Measurements from ENCODE around the gene SLC22A16. TPM values are rescaled to one million over a fixed set of nuclear protein-coding genes. Genes with fewer than 3 reads are reported as not detected.

The SLC22A16 gene
- total RNA-seq, 2 experiments from 2014 or later, result not detected

DNA sequence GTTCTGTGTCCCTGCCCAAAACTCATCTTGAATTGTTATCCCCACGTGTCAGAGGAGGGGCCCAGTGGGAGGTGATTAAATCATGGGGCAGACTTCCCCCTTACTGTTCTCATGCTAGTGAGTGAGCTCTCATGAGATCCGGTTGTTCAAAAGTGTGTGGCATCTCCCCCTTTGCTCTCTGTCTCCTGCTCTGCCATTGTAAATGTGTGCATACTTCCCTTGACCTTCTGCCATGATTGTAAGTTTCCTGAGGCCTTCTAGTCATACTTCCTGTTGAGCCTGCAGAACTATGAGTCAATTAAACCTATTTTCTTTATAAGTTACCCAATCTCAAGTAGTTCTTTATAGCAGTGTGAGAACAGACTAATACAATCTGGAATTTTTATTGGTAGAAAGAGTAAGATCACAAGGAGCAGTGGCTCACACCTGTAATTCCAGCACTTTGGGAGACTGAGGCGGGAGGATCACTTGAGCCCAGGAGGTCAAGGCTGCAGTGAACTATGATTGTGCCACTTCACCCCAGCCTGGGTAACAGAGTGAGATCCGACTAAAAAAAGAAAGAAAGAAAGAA is 47.1 kb upstream of the SLC22A16 start:
- no peak overlapping the region for H3K4me3 ChIP-seq (ENCODE audit: low read length)
- no peaks in the 10 kb centered on the region for H3K27me3 ChIP-seq (ENCODE audit: control insufficient read depth in 1 of 2, insufficient read depth in 2 of 2, low read length in 2 of 2)
- H3K27ac ChIP-seq (ENCODE audit: low read depth in 1 of 2, low read length in 2 of 2), result no peak overlapping the region
- peaks cover 6% of the 10 kb centered on the region for H3K27me3 Mint-ChIP-seq
- no peaks in the 10 kb centered on the region for H3K36me3 ChIP-seq (ENCODE audit: insufficient read depth, low read length)
- no peaks in the 10 kb centered on the region for H3K9me3 ChIP-seq (ENCODE audit: control insufficient read depth in 1 of 2, insufficient read depth in 1 of 2, low read length in 2 of 2)
- H3K4me1 ChIP-seq (ENCODE audit: insufficient read depth, low read length), result no peaks in the 10 kb centered on the region
- H3K4me3 Mint-ChIP-seq, result no peak overlapping the region
- DNase-seq (no peak), ATAC-seq (ENCODE audit: poor library complexity) (no peak)
- H3K4me1 Mint-ChIP-seq (ENCODE audit: low read depth), result no peaks in the 10 kb centered on the region
- CTCF ChIA-PET, result no interaction called here
- H3K36me3 Mint-ChIP-seq (ENCODE audit: low read depth), result no peaks in the 10 kb centered on the region
- POLR2A ChIA-PET, result no interaction called here
- no peaks in the 10 kb centered on the region for H3K9me3 Mint-ChIP-seq
- TF ChIP-seq, protein P1, sequence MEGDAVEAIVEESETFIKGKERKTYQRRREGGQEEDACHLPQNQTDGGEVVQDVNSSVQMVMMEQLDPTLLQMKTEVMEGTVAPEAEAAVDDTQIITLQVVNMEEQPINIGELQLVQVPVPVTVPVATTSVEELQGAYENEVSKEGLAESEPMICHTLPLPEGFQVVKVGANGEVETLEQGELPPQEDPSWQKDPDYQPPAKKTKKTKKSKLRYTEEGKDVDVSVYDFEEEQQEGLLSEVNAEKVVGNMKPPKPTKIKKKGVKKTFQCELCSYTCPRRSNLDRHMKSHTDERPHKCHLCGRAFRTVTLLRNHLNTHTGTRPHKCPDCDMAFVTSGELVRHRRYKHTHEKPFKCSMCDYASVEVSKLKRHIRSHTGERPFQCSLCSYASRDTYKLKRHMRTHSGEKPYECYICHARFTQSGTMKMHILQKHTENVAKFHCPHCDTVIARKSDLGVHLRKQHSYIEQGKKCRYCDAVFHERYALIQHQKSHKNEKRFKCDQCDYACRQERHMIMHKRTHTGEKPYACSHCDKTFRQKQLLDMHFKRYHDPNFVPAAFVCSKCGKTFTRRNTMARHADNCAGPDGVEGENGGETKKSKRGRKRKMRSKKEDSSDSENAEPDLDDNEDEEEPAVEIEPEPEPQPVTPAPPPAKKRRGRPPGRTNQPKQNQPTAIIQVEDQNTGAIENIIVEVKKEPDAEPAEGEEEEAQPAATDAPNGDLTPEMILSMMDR (IDR thresholded peaks at IDR 0.05), result no peak
- no peak overlapping the region for H3K27ac Mint-ChIP-seq
- intact Hi-C loops (cut with DNase I, micrococcal nuclease), result loop anchor here (2.0 to 10.0 kb wide), 2 partner anchors 157 to 691 kb away; no protein-coding TSS in a partner anchor

DNA sequence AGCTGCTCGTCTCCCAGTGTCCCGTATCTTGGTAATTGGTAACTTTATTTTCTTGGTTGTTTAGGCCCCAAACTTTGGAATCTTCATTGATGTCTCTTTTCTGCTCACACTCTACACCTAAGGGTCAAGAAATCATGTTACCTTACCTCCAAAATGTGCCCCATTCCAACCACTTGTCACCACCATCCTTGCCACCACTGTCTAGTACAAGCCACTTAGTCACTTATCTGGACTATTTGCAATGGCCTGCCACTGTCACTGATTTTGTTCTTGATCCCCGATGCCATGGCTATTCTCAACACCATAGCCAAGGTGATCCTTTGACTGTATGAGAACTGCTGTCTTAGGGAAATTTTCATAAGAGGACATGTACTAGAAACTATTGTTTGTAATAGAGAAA is 46.0 kb upstream of the SLC22A16 start:
- H3K9me3 Mint-ChIP-seq, result no peaks in the 10 kb centered on the region
- H3K4me3 Mint-ChIP-seq, result no peak overlapping the region
- H3K4me1 ChIP-seq (ENCODE audit: insufficient read depth, low read length), result no peaks in the 10 kb centered on the region
- CTCF ChIA-PET, result no interaction called here
- TF ChIP-seq, protein P1 (IDR thresholded peaks at IDR 0.05), result no peak
- H3K36me3 ChIP-seq (ENCODE audit: insufficient read depth, low read length), result no peaks in the 10 kb centered on the region
- H3K27me3 Mint-ChIP-seq, result peaks cover 6% of the 10 kb centered on the region
- no peak for ATAC-seq (ENCODE audit: poor library complexity)
- no peak overlapping the region for H3K27ac ChIP-seq (ENCODE audit: low read depth in 1 of 2, low read length in 2 of 2)
- no peaks in the 10 kb centered on the region for H3K36me3 Mint-ChIP-seq (ENCODE audit: low read depth)
- H3K4me1 Mint-ChIP-seq (ENCODE audit: low read depth), result no peaks in the 10 kb centered on the region
- H3K9me3 ChIP-seq (ENCODE audit: control insufficient read depth in 1 of 2, insufficient read depth in 1 of 2, low read length in 2 of 2), result no peaks in the 10 kb centered on the region
- H3K4me3 ChIP-seq (ENCODE audit: low read length), result no peak overlapping the region
- intact Hi-C loops (cut with DNase I, micrococcal nuclease), result loop anchor here in 1 of 2 experiments (10.0 kb wide), 1 partner anchor 692 kb away; no protein-coding TSS in a partner anchor
- H3K27me3 ChIP-seq (ENCODE audit: control insufficient read depth in 1 of 2, insufficient read depth in 2 of 2, low read length in 2 of 2), result no peaks in the 10 kb centered on the region
- POLR2A ChIA-PET, result interaction anchor here (0.8 kb wide), 1 partner anchor 352 kb away, joined by 3 read pairs; the partner anchor contains the start of gene AMD1
- no peak overlapping the region for H3K27ac Mint-ChIP-seq
- no peak for DNase-seq

DNA sequence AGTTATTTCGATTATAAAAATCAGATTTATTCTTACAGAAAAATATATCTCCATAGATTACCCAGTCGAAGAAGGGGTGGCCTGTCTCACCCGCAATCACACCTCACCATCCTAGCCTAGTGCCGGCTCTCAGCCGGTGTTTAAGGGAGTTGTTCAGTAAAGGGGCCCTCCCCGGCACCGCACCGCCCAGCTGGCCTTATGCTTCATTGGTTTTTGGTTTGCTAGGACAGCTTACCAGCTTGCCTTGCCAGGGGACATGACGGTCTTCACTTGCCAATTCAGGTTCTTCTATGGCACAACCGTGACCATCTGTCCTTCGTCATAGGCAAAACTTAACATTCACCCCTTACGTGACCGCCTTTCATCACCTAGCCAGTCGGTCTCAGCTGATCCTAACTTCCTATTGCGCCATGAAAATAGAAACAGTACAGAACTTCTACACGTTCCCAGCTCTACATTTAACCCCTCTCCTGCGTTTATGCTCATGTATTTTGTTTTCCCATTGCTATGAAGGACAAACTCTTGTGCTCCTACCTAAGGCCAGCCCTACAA is 44.7 kb upstream of the SLC22A16 start:
- Histone ChIP-seq H3K9me3 (ENCODE audit: control insufficient read depth in 1 of 2, insufficient read depth in 1 of 2, low read length in 2 of 2) (no peaks in the 10 kb centered on the region), H3K4me1 (ENCODE audit: insufficient read depth, low read length) (no peaks in the 10 kb centered on the region), H3K4me3 (ENCODE audit: low read length) (no peak overlapping the region), H3K27me3 (ENCODE audit: control insufficient read depth in 1 of 2, insufficient read depth in 2 of 2, low read length in 2 of 2) (no peaks in the 10 kb centered on the region), H3K27ac (ENCODE audit: low read depth in 1 of 2, low read length in 2 of 2) (no peak overlapping the region), H3K36me3 (ENCODE audit: insufficient read depth, low read length) (no peaks in the 10 kb centered on the region)
- TF ChIP-seq, protein P1 (IDR thresholded peaks at IDR 0.05), result no peak
- CTCF ChIA-PET, result no interaction called here
- no peak overlapping the region for H3K4me3 Mint-ChIP-seq
- POLR2A ChIA-PET, result no interaction called here
- H3K4me1 Mint-ChIP-seq (ENCODE audit: low read depth), result no peaks in the 10 kb centered on the region
- ATAC-seq (ENCODE audit: poor library complexity) (no peak), DNase-seq (no peak)
- no peaks in the 10 kb centered on the region for H3K9me3 Mint-ChIP-seq
- intact Hi-C loops (cut with DNase I, micrococcal nuclease), result loop anchor here in 1 of 2 experiments (10.0 kb wide), 1 partner anchor 694 kb away; no protein-coding TSS in a partner anchor
- H3K27ac Mint-ChIP-seq, result no peak overlapping the region
- no peaks in the 10 kb centered on the region for H3K36me3 Mint-ChIP-seq (ENCODE audit: low read depth)
- peaks cover 6% of the 10 kb centered on the region for H3K27me3 Mint-ChIP-seq
